HS-5 (cell line): ENCODE results near the gene SLC22A31.

ENCODE experiments used
- DNase-seq: peaks from one replicate; pipeline ENCODE4 v3.0.0-alpha.2; 2012; ENCODE audit warnings: low read depth

The SLC22A31 gene

DNA sequence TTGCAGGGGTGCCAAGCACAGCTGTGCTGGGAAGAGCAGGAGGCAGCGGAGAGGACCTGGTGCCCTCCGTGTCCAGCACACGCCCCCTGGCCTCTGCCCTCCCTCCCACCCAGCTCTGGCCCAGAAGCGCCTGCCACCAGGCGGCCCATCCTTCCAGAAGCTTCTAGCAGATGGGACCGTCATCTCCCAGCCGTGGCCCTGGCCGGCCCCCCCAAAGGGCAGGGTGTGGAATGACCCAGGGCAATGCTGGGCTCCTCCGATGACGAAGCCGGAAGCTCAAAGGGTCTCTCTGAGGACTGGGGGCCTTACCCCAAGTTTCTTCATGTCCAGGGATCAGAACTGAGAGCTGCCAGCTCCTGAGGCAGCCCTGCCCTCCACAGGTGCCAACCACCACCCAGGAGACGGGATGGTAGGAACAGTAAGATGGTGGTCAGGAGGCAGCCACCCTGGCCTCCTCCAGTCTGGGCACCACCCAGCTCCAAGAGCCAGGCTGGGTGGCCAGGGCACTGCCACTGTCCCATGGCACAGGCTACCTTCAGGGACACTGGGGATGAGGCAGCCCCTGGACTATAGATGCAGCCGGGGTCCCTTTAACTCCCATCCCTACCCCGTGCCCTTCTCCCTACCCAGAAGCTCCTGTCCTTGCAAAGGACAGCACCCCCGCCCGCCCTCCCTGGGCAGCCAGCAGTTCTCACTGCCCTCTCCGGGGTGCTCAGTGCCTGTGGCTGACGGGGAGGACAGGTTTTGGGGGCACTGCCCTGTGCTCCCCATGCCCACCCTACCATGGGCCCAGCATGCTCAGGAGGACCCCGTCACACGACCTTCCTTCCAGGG is 35.3 kb downstream of the SLC22A31 start:
- DNase-seq: no peak

DNA sequence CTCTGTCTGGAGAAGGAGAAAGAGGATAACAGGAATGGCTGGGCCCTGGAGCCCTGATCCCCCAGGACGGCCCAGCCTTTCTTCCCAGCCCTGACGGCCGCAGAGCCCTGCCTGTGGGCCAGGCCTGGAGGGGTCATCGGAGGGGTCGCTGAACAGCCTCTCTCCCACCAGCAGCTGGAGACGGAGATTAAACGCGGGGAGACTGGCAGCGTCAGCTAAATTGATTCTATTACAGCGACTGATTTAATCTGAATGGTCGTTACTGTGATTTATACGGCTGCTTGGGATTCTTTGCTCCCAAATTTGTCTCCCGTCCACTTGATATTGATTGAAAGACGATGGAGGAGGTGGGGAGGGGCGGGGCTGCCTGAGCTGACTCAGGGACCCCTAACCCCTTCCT is 35.9 kb downstream of the SLC22A31 start:
- DNase-seq: no peak

DNA sequence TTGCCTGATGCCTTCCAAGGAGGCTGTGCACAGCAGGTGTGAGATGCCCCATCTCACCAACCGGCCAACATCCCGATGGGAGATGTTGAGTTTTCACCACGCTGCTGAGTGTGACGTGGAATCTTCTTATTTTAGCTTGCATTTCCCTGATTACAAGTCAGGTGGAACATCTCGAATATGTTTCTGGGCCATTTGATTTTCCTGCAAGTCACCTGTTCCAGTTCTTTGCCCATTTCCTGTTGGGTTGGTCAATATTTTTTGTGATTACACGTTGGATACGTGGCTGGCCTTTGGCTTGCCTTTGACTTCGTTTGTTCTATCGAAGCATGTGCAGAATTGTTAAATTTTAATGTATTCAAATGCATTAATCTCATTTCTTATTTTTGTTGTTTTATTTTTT is 37.0 kb downstream of the SLC22A31 start:
- DNase-seq: no peak

DNA sequence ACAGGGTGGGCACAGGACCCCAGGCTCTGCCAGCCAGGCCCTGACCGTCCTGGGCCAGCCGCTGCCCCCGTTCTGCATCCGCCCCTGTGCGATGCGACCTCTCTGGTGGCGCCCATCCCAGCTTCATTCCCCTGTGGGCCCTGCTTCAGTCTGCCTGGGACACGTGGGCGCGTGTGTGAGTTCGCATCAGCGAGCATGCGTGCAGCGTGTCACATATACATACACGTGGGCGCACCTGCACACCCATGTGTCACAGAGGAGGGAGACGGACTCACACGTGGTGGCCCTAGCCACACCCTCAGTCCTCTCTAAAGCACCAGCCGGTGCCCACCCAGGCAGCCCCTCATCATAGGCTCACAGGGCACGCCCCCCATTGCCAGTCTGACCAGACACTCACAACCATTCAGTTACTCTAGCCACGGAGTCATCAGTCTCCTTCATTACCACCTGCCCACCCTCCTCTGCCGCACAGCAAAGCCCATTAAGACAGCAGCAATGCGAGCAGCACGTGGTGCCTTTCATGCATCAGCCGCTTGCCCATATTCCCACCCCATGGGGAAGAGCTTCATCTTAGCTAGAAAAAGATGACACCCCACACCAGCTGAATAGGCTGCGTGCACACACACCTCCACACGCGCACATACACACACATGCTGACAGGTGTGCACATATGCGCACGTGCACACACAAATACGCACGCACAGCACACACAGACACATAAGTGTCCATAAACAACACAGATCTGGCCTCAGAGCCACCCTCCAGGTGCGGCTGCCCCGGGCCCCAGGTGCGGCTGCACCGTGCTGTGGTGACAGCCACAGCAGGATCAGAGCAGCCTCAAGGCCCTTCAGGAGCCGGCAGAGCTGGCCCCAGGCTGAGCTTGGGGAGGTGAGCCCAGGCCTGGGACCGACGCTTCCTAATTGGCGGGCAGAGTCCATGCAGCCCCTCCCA is 38.3 kb downstream of the SLC22A31 start:
- DNase-seq: no peak

DNA sequence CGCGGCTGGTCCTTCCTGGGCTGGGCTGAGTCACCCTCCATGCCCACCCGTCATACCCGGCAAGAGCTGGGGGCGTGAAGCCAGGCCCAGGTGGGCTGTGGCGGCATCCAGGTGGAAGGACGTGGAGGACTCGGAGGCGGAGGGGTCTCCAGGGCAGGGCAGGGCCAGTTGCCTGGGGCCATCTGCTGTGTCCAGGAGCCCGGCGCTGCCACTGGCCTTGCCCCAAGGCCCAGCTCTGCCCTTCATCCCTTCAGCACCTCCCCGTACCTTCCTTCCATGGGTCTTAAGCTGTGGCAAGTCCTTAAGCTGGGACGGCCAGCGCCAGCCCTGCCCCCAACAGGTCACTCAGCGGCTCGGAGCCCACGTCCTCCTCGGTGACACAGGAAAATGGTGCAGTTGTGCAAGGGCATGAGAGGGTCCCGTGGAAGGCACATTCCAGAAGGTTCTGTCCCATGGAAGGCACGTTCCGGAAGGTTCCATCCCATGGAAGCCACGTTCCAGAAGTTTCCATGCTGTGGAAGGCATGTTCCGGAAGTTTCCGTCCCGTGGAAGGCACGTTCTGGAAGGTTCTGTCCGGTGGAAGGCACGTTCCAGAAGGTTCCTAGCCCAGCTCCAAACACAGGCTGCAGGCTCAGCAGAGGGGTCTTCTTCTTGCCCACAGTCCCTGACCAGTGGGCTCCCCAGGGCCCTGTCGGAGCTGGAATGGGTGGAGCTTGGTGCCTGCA is 39.2 kb downstream of the SLC22A31 start:
- no peak for DNase-seq

DNA sequence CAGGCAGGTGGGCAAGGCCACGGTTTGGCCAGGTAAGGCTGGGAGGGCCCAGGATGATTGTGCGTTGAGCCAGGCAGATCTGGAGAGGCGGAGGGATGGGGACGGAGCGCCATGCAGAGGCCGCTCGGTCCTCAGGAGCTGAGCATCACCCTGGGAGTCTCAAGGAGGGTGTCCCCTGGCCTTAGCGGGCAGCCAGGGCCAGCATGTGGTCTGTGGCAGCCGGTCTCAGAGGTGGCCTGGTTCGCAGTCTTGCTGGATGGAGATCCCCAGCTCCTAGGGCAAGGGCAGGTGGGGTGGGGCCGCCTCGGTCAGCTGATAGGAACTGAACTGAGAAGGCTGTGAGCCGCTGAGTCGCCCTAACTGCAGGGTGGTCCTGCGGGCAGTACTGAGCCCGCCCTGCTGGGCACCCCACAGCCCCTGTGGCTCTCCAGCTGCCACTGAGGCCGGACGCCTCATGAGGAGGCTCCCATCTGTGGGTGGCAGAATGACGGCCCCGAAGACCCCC is 40.4 kb downstream of the SLC22A31 start:
- DNase-seq: no peak

DNA sequence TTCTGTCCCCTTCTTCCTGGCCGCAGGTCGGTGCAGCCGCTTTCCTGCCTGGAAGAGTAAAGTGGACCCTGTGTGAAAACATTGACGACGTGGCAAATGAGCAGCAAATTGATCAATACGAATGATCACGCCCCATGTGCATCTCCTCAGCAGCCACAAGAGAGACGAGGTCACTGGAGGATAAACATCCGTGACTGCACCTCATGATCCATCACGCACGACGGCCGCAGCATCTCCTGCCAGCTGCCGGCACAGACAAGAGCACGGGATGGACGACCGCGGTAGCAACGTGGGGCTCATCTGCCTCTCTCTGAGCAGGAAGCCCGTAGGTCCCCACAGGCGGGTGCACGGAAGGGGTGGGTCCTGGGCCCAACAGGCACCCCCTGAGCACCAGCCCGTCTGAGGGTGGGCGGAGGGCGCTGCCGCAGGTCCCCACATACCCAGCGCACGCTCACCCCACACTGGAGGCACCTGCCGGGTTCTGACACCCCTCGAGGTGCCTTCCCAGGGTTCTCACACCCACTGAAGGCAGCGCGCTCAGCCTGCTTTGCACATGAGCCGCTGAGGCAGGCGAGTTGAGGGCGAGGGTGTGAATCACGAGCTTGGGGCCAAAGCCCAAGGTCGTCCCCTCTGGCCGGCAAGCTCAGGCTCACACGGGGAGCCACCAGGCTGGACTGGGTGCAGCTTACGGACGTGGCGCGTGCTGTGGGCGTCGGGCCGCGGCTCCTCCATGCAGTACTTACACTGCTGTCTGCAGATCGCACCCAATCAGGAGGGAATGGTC is 41.1 kb downstream of the SLC22A31 start:
- DNase-seq: no peak

DNA sequence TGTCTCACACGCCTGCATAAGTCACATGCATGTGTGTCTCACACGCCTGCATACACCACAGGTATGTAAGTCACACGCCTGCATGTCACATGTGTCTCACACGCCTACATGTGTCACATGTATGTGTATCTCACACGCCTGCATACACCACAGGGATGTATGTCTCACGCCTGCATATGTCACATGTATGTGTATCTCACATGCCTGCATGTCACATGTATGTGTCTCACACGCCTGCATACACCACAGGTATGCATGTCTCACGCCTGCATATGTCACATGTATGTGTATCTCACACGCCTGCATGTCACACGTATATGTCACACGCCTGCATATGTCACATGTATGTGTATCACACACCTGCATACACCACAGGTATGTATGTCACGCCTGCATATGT is 42.6 kb downstream of the SLC22A31 start:
- no peak for DNase-seq

DNA sequence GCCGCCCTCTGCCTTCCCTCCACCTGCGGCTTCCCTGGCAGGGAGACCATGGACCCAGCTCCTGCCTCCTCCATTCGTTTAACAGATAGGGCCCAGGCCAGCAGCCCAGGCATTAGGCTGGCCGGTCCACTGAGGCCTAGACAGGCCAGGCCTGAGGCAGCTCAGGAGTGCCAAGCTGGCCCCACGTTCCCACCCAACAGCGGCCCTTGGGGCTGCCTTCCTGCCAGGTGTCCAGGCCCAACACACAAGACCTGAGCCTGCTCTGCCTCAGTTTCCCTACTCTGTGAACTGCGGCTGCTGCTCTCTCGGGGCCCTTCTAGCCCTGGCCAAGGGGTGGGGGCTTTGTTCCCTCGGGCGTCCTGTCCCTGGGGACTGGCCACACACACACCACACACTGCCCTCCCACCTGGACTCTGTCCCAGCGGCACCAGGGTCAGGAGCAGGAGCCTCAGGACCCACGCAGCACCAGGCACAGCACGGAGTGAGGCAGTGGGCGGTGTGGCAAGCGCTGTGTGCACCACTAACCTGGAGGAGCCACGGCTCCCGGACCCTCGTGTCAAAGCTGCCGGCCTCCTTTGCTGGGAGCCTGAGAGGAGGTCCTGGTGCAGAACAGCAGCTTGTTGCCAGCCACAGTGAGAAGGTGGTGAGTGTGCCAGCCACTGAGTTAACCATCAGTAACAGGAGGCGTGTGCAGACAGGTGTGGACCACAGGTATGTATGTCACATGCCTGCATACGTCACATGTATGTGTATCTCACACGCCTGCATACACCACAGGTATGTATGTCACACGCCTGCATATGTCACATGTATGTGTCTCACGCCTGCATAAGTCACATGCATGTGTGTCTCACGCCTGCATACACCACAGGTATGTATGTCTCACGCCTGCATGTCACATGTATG is 43.3 kb downstream of the SLC22A31 start:
- DNase-seq: no peak

DNA sequence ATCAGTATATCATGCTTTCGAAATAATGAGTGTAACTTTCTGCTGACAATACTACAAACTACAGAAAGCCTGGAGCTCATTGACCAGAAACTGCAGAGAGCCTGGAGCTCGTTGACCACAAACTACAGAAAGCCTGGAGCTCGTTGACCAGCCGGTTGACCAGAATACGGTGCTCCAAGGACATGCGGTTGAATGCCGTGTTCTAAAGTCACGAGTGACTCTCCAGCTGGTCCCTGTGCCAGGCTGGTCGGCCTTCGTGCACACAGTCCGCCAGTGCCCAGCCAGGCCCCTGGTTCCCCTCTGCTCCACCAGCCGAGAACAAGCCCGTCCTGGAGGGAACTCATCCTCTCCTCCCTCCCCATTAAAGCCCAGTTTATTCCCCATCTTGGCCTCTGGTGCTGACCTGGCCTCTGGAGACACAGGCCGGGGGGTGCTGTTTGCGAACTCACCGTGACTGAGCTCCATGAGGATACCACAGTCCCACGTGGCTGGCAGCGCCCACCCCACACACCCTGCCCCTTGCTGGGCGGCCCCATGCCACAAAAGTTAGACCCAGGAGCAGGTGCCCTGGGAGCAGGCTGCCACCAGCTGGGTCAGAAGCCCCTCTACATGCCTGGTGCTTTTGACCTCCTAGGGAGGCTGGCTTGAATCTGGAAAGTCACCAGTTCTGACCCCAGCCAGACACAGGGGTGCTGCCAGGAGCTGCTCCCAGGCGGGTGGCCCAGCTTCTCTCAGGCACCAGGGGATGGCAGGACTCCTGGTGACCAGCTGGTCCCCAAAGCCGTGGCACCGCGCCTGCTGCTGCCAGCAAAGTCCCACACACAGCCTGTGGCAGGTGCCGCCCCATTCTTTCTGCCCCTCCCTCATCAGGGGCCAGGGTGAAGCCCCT is 44.2 kb downstream of the SLC22A31 start:
- no peak for DNase-seq

DNA sequence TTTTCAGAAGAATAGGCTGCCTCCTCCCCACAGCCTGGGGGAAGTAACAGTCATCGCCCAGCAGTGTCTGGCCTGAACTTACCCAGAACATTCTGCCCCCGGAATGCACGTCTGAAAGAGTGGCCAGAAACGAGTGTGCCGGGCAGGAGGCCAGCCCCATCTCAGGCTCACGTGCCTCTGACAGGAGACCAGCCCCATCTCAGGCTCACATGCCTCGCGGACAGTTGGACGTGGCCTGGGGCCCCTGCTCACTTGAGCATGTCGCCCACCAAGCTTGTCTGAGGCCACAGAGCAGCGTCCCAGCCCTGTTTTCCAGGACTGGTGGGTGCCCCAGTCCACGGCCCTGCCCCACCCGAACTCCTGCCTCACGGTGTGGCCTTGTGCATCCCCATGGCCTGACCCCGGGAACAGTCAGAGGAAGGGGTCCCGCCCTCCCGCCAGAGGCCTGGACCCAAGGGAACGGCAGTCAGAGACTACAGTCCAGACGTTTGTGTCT is 45.1 kb downstream of the SLC22A31 start:
- DNase-seq: no peak

DNA sequence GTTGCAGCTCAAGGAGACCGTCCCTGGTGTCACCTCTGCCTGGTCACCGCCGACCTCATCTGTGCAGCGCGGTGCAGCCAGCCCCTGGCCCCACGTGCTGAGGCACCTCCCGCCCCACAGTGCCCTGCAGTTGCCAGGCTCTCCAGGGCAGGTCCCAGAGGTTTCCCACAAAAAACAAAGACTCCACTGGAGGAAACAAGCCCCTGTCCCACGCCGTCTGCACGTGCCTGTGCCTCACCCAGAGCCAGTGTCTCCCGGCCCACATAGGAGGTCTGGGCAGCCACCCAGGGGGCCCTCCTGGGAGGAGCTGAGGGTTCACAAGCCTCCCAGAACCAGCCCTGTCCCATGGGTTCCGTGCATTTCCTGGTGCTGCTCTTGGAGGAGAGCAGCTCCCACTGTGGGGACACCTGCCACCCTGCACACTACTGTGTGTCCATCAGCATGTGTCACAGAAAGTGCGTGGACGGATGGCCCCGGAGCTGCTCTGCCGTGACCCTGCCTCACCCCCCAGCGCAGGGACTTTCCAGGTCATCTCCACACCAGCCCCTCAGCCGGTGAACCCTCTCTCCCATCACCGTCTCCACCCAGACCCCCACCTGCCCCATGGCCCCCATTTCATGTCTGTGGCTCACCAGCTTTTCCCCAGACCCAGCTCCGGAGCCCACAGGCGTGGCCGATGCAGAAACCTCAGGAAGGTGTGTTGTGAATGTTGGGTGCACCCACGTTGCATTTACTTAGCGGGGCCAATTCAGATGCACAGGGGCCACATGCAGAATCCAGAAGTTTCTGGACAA is 45.8 kb downstream of the SLC22A31 start:
- no peak for DNase-seq

DNA sequence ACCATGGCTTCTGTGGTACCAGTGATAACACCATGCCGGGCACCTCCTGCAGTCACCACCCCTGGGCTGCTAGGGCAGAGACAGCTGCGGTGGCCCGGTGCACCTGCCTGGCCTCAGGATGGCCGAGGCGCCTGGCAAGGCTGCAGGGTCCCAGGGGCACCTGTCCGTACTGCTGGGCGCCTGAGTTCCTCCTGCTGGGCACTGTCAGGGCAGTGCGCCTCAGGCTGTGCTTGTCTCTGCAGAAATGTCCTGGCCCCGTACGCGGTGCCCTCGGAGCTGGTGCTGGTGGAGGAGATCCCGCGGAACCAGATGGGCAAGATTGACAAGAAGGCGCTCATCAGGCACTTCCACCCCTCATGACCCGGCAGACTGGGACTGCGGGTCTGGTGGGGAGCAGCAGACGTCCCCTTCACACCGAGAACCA is 46.5 kb downstream of the SLC22A31 start:
- DNase-seq: no peak

DNA sequence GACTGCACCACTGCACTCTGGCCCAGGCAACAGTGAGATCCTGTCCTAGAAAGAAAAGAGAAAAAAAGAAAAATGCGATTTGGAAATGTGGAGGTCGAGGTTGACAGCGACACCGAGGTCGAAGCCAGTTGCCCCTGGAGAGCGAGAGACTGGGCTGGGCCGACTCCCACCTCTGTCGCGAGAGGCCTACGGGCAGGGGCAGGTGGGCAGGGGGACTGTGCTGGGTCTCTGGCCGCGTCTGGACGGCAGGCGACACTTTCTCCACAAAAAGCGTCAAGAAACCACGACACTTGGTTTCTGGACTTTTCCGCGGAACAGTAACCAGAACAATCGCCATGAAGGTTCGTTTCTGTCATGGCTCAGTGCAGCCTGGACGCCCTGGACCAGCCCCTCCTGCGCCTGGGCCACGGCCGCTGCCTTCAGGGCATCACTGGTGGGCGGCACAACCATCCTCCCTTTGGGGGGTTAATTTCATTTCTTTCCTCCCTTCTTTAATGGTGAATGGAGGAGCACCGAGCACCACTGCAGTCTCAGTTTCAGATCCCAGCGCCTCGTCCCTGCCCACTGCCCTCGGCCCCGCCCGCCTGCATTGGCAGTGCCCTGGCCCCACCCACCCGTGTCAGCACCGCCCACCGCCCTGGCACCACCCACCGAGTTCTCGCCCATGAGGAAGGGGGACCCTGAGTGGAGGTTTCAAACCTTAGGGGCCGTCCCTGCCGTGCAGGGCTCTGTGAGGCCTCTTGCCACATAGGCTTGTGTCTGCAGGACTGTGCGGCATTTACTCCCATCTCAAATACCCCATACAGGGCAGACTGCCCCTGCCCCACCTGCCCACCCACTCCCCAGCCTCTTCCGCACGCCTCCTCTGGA is 47.3 kb downstream of the SLC22A31 start:
- DNase-seq: no peak

DNA sequence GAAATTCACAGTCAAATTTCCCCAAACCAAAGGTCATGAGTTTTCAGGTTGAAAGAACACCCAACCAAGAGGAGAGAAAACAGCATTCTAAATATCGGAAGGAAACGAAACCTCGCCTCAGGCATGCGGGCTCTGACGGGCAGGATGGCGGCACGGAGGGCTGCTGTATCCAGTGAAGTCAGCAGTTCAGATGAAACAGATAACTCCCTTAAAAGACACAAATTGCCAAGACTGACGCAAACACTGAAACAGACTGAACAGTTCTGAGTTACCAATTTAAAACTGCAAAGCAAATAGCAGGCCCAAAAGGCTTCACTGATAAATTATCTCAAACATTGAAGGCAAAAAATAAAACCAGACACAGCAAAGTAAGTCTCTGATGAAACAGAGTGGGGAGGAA is 49.4 kb downstream of the SLC22A31 start:
- DNase-seq: no peak

DNA sequence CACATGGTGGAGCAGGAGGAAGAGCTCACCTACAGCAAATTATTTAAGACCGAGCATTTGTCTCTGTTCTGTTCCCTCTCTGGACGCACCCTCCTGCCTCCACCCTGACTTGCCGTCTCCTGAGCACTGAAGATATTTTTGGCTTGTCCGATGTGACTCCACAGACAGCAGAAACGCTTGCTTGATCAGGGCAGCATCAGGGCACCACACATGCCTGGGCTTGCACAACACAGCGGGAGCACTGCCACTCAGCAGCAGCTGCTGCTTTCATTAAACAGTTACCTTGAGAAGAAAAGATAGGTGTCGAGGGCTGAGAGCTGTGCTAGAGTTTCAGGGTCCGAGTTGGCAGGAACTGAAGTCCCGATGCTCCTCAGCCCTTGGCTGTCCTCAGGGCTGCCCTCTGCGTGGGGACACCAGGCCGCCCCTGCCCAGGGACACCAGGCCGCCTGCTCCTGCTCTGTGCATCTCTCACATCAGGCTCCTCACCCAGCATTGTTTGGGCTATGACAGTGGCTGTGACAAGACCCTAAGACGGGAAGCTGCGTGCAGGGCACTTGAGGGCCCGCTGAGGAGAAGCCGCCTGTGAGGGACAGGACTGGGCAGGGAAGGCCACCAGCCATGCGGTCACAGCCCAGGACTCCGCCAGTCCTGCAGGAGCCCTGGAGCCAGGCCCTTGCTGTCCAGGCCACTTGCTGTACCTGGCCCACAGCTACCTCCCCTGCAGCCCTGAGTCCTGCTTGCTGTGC is 50.1 kb downstream of the SLC22A31 start:
- DNase-seq: no peak

DNA sequence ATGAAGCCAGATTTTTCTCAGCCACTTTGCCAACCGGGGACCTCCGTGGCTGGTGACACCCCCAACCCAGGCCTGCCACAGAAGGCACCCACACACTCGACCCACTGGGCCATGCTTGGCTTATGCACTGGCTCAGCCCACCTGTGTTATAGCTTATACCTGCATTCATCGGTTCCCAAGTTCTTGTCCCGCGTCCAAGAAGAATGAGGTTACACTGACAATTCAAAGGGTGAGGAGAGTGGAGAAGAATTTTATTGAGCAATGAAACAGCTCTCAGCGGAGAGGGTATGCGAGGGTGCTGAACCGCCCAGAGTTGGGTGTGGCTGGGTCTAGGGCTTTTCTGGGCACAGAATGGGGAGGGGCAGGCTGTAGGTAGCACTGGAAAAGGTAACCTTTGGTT is 51.0 kb downstream of the SLC22A31 start:
- no peak for DNase-seq
